K562 (cell line): ENCODE measurements around the gene TSSK1B.

Experiments used
- CREM ChIP-seq: IDR thresholded peaks from 2 replicates; pipeline ENCODE4 v1.6.1; 2014; ENCODE audit warnings: antibody characterized with exemption, low read depth
- CTCF ChIP-seq, 3 experiments: IDR thresholded peaks in 2 of 3; conservative IDR thresholded peaks in 1 of 3; 2 replicates each; pipeline ENCODE4 v1.5.1; 2011 to 2012; ENCODE audit warnings: low read length in 3 of 3, mild to moderate bottlenecking in 3 of 3, control low read depth in 2 of 3, improper control_type of control experiment in 1 of 3, inconsistent platforms in 1 of 3, low read depth in 1 of 3, mixed read lengths in 1 of 3, moderate library complexity in 1 of 3; ENCODE audit not compliant: insufficient read depth in 2 of 3
- ETV6 ChIP-seq, 3 experiments: fragments of 150-350 bp in 1 of 3; sonication (generic) in 1 of 3; formaldehyde crosslinking in 1 of 3; IDR thresholded peaks; 2 replicates each; pipeline versions ENCODE4 v1.6.1 to v1.8.0; 2014 to 2022; ENCODE audit warnings: borderline replicate concordance in 2 of 3, low read depth in 2 of 3, antibody characterized with exemption in 1 of 3, low read length in 1 of 3, mild to moderate bottlenecking in 1 of 3, missing genetic modification reagents in 1 of 3
- IFI16 ChIP-seq: fragments of 250-450 bp; sonication (Bioruptor Pico); IDR thresholded peaks from 2 replicates; pipeline ENCODE4 v2.1.2; 2022; ENCODE audit warnings: mild to moderate bottlenecking, inconsistent platforms
- MNT ChIP-seq, 2 experiments: fragments of 450-650 bp; conservative IDR thresholded peaks; 2 replicates each; pipeline ENCODE4 v1.6.1; 2017; ENCODE audit warnings: mild to moderate bottlenecking in 2 of 2, moderate library complexity in 2 of 2
- REST ChIP-seq, 2 experiments: fragments of 450-650 bp; formaldehyde crosslinking in 1 of 2; IDR thresholded peaks; 2 replicates each; pipeline versions ENCODE4 v1.4.0 to v1.6.1; 2014 to 2020; ENCODE audit warnings: mild to moderate bottlenecking in 2 of 2, borderline replicate concordance in 1 of 2, low read depth in 1 of 2
- SMARCA5 ChIP-seq: fragments of 450-650 bp; IDR thresholded peaks from 2 replicates; pipeline ENCODE4 v1.6.1; 2016
- TAF1 ChIP-seq: IDR thresholded peaks from 2 replicates; pipeline ENCODE4 v1.6.1; 2011; ENCODE audit warnings: mild to moderate bottlenecking, low read length, moderate library complexity; ENCODE audit not compliant: insufficient read depth, control insufficient read depth, severe bottlenecking; ENCODE audit errors: extremely low read depth
- YY1 ChIP-seq, 3 experiments: IDR thresholded peaks; 2 replicates each; pipeline ENCODE4 v1.6.1; 2011; ENCODE audit warnings: low read length in 2 of 3, mild to moderate bottlenecking in 2 of 3, moderate library complexity in 2 of 3, borderline replicate concordance in 1 of 3, control low read depth in 1 of 3, low read depth in 1 of 3; ENCODE audit not compliant: insufficient read depth in 3 of 3, insufficient replicate concordance in 2 of 3, control insufficient read depth in 1 of 3, insufficient read length in 1 of 3; ENCODE audit errors: extremely low read depth in 1 of 3
- ZFX ChIP-seq: sonication (generic); formaldehyde crosslinking; IDR thresholded peaks from 2 replicates; pipeline ENCODE4 v1.8.0; 2022; ENCODE audit warnings: mild to moderate bottlenecking, missing genetic modification reagents, moderate library complexity
- ZNF407 ChIP-seq: fragments of 450-650 bp; IDR thresholded peaks from 2 replicates; pipeline ENCODE4 v1.6.1; 2016; ENCODE audit warnings: low read depth

GRCh38 chr5:113405530-113405929 lies 29.3 kb downstream of the TSSK1B start:
- TF ChIP-seq ZNF407 (no peak), YY1 (IDR thresholded peaks at IDR 0.05; ENCODE audit: borderline replicate concordance in 1 of 3, control insufficient read depth in 1 of 3, extremely low read depth in 1 of 3, insufficient read depth in 3 of 3, insufficient read length in 1 of 3, insufficient replicate concordance in 2 of 3, low read depth in 1 of 3, low read length in 2 of 3) (no peak), ZFX (CRISPR knock-in tag) (no peak), TAF1 (no peak), ETV6 (IDR thresholded peaks at IDR 0.05; ENCODE audit: borderline replicate concordance in 1 of 2, low read depth in 2 of 2, low read length in 1 of 2) (no peak), ETV6 (CRISPR knock-in tag; IDR thresholded peaks at IDR 0.05; ENCODE audit: borderline replicate concordance) (no peak), MNT (conservative IDR thresholded peaks at IDR 0.05) (no peak), CREM (no peak), REST (IDR thresholded peaks at IDR 0.05; ENCODE audit: borderline replicate concordance) (no peak), REST (CRISPR knock-in tag; IDR thresholded peaks at IDR 0.05; ENCODE audit: low read depth) (no peak), IFI16 (no peak), CTCF (IDR thresholded peaks at IDR 0.05 in 2 of 3, conservative IDR thresholded peaks at IDR 0.05 in 1 of 3; ENCODE audit: insufficient read depth in 2 of 3, low read depth in 1 of 3, low read length in 3 of 3) (no peak), SMARCA5 (no peak)
